Glomerular endothelial cell (primary cell): ENCODE results near the gene SNAPC2. TPM values are rescaled to one million over a fixed set of nuclear protein-coding genes. Genes with fewer than 3 reads are reported as not detected.
"Not testable (repeated sequence)": the region's sequence is repeated elsewhere in the genome, so short reads cannot be mapped to it uniquely, and the experiment has no call there.

ENCODE experiments used
- DNase-seq: peaks from one replicate; pipeline ENCODE4 v3.0.0-alpha.2; 2011; ENCODE audit warnings: low read depth, low spot score; ENCODE audit errors: extremely low read depth
- total RNA-seq: library from RNA; depleted of rRNA; stranded (reverse); fragments of >200 nt; gene quantifications from 2 replicates; pipeline ENCODE4 v1.2.3, GENCODE V29; 2015

The SNAPC2 gene
- total RNA-seq, 1 donor from 2014 or later = 37.7 TPM

DNA sequence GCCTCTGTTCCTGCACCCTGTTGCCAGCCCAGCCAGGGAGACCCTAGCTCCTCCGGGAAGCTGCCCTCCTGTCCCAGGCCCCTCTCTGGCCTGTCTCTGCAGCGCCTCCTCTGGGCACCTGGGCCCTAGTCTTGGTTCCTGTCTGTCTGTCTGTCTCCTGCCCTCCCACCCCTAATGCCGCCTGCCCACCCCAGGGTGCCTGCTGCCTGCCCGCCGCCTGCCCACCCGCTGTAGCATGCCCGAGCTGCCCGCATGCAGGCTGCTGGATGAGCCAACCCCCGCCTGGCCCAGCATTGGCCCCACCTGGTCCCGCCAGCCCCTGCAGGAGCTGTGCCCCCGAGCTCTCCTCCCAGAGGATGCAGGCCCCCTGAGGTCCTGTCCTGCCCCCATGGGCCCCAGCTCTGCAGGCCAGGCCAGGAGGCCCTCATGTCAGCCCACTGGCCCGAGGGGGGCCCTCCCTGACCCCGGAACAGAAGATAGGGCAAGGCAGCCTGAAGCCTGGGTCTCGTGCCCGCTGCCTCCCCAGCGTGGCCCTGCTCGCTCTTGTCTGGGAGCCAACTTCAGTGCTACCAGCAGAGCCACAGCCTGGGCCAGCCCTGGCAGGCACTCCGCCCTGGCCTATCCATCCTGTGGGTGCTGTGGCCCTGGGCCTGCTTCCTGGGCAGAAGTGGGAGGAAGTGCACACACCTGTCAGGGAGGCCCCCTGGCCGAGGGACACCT, 11.2 kb upstream of the SNAPC2 start:
- no peak for DNase-seq

DNA sequence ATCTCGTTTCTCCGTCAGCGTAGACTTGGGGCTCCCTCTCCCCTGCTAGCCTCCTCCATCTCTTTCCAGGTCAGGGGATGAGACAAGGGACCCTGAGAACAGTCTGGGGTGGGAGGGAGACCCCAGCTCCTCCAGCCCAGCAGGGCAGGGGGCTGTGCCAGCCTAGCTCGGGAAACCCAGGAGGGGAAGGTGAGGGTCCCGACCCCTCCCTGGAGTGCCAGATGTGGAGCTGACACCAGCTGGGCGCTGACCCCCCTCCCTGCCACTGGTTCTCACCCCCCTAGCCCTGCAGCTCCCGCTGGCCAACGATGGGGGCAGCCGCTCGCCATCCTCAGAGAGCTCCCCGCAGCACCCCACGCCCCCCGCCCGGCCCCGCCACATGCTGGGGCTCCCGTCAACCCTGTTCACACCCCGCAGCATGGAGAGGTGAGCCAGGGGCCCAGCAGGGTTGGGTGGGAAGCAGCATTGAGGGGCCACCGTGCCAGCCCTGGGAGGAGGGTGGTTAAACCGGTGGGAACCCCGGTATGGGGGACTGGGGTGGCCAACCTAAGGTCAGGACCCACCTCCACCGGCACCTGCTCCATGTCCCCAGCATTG, 10.6 kb upstream of the SNAPC2 start:
- DNase-seq = no peak

DNA sequence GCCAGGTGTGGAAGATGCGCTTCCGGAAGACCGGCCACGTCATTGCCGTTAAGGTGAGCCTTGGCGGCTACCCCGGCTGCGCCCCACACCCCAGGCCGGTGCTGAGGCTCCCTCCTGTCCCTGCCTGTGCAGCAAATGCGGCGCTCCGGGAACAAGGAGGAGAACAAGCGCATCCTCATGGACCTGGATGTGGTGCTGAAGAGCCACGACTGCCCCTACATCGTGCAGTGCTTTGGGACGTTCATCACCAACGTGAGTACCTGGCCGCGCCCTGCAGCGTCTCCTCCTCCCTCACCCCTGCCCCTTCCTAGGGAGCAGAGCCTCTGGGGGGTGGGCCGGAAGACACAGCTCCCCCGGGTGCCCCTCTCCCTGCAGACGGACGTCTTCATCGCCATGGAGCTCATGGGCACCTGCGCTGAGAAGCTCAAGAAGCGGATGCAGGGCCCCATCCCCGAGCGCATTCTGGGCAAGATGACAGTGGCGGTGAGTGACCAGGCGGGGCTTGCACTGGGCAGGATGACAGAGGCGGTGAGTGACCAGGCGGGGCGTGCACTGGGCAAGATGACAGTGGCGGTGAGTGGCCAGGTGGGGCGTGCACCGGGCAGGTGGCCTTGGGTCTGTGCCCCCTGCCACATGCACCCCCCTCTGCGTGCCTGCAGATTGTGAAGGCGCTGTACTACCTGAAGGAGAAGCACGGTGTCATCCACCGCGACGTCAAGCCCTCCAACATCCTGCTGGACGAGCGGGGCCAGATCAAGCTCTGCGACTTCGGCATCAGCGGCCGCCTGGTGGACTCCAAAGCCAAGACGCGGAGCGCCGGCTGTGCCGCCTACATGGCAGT, 9.6 kb upstream of the SNAPC2 start:
- no peak for DNase-seq

DNA sequence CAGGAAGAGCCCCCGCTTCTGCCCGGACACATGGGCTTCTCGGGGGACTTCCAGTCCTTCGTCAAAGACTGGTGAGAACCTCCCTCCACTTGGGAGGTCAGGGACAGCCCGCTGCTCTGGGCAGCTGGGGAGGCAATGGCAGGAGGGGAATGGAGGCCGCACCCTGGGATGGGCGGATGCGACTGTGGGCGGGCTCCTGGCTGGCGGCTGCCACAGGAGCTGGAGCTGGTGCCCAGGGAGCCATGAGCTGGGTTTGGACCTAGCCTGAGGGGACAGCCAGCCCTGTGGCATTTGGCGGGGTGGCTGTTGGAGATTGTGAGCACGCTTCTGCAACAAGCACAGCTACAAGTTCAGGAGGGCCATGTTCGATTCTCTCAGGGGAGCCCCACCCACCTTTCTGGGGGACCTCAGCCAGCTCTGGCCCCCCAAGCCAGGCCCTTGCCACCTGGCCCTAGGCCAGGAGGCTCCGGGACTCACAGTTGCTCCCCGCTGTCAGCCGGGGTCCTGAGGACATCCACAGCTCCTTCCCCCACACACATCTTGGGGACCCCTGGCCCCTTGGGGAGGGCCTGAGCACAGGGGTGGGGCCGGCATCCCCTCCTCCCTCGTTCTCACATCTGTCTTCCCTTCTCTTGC, 8.5 kb upstream of the SNAPC2 start:
- DNase-seq = no peak

DNA sequence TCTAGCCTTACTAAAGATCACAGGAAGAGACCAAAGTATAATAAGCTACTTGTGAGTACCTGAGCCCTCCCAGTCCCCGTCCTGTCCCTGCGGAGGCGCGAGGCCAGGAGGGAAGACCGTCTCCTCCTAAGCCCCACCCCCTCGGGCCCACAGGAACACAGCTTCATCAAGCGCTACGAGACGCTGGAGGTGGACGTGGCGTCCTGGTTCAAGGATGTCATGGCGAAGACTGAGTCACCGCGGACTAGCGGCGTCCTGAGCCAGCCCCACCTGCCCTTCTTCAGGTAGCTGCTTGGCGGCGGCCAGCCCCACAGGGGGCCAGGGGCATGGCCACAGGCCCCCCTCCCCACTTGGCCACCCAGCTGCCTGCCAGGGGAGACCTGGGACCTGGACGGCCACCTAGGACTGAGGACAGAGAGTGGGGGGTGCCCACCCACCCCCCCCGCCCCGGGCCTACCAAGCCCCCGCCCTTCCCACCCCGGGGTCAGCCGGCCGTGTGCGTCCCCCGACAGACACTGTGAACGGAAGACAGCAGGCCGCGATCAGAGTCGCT, 7.9 kb upstream of the SNAPC2 start:
- no peak for DNase-seq

DNA sequence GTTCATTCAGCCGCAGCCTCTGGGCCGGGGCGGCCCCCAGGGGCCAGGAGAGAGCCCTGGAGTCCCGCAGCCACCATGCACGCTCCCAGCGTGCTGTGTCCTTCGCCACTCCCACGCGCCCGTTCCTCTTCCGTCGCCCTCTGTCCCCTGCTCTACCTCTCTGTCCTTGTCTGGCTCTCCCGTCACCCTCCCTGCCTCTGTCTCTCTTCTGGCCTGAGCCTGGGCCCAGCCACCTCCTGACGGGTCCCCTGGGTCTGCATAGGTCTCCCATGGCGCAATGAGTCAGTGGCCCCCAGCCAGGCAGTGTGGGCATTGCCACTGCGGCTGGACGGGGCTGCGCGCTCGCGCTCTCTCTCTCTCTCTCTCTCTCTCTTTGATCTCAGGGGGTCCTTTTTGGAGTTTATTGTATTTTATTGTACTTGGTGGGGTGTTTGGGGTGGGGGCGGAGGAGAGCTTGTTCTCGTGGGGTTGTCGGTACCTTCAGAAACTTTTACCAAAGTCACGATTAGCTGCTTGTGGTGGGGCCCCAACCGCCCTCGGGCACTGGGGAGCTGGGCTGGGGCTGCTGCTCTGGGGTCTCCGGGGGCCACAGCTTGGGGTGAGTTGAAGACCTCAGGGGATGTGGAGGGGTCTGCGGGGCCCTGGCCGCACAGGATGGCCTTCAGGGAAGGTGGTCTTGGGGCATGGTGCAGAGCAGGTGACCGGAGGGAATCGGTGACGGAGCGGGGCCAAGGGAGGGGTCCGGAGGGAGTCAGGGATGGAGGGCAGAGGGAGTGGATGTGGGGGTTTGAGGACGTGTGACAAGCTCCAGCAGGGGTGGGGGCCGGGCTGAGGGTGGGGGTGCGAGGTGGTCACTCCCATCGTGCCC, 7.2 kb upstream of the SNAPC2 start:
- no peak for DNase-seq

DNA sequence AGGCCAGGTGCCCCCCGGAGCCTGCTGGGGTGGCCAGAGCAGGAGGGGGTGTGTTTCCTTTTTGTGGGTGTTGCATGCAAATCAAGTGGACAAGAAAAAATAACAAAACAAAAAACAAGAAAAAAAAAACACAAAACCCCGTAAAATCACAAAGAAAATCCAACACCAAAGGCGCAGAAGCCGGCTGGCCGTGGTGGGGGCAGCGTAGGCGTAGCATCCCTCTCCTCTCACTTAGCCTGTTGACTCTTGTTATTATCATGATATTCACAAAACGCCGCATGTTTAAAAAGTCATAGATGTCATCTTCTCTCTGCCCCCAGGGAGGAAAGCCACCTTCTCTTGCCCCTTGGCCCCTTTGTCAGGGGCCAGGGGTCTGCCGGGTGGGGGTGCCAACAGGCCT, 6.5 kb upstream of the SNAPC2 start:
- DNase-seq = no peak

DNA sequence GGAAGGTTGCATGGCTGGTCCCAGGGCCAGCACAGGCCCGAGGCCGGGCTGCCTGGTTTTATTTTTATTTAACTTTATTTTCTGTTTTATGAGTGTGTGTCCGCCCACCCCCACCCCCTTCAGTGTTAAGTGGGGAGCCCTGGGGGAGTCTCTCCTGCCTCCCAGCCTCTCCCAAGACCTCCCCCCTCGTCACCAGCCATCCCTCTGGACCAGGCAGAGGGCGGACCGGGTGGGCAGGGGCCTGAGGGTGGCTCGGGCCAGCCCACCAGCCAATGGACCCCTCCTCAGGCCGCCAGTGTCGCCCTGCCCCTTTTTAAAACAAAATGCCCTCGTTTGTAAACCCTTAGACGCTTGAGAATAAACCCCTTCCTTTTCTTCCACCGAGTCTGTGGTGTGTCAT, 6.0 kb upstream of the SNAPC2 start:
- no peak for DNase-seq

DNA sequence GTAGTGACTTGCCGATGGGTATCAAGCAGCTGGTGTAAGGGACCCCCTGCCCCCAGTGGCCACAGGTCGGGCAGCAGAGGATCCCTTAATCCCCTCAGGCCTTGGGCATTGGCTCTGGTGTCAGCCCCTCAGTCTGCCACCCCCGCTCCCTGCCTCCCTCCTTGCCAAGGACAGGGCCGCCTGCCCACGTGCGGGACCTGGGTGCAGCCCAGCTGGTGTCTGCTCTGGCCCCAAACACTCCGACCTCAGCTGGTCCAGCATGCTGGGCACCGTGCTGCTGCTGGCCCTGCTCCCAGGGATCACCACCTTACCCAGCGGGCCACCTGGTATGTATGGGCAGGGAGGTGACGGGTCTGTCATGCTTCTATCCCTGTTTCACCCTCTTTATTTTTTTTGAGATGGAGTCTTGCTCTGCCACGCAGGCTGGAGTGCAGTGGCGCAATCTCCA, 5.5 kb upstream of the SNAPC2 start, which contains the start of gene TGFBR3L:
Gene TGFBR3L, plus strand, starts transcription at position 233 of the 448 bp plus-strand sequence.
- no peak for DNase-seq

DNA sequence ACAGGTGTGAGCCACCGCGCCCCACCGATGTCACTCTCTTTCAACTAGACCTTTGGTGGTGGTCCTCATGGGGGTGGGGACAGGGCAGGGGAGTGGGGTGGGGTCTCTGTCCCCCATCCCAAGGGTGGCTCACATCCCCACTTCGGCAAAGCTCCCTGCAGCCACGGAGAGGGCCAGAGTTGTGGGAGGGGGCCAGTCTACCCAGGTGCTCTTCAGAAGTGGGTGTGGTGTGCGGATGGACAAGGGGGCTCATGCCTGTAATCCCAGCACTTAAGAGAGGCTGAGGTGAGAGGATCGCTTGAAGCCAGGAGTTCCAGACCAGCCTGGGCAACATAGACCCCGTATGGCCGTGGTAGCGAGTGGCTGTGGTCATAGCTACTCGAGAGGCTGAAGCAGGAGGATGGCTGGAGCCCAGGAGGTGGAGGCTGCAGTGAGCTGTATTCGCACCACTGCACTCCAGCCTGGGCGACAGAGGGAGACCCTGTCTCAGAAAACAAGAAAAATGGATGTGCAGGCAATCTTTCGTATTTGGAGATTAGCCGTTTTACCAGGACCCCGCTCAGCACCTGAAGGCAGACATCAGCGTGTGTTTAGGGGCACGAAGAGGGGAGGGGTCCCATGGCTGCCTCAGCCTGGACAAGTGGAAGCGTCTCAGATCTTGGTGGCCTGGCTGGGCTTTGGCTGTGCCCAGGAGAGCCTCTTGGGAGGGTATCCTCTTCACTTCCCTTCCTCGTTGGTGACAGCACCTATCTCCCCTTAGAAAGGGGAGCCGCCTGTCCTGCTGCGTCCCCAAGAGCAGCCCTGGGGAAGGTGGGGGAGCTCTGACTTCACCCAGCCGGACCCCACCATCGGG, 4.7 kb upstream of the SNAPC2 start:
- DNase-seq = no peak

DNA sequence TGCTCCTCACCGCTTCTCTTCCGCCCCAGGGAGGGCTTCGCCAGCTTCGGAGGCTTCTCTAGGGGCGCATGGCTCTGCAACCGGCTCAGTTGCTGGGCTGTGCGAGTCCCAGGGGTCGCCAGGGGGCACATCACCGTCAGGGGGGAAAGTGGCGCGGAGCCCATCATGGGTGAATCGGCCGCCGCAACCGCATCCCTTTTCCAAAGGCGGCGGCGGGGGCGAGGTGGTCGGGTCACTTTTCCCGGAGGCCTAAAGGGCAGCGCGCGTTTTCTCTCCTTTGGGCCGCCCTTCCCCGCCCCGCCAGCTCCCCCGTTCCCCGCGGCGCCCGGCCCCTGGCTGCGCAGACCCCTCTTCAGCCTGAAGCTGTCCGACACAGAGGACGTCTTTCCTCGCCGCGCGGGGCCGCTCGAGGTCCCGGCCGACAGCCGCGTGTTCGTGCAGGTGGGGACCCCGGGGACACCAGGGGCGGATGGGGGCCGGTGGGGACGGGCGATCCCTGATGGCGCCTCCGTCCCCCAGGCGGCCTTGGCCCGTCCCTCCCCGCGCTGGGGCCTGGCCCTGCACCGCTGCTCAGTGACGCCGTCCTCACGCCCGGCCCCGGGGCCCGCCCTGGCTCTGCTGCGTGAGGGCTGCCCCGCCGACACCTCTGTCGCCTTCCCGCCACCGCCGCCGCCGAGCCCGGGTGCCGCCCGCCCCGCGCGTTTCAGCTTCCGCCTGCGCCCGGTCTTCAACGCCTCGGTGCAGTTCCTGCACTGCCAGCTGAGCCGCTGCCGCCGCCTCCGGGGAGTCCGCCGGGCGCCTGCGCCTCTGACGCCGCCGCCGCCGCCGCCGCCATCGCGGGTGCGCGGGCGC, 3.8 kb upstream of the SNAPC2 start:
- no peak for DNase-seq

DNA sequence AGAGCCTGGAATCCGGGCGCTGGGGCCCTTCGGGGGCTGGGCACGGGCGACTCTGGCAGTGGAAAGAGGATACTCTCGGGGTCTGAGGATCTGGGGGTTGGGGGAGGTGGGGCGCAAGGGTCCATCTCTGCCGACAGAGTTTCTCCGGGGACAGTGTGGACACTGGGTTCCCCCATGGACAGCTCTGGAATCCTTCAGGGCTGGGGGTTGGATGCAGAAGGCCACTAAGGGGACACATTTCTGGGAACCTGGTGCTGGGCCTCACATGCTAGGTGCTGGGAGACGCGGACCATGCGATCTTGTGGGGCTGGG, 3.2 kb upstream of the SNAPC2 start:
- DNase-seq = no peak

DNA sequence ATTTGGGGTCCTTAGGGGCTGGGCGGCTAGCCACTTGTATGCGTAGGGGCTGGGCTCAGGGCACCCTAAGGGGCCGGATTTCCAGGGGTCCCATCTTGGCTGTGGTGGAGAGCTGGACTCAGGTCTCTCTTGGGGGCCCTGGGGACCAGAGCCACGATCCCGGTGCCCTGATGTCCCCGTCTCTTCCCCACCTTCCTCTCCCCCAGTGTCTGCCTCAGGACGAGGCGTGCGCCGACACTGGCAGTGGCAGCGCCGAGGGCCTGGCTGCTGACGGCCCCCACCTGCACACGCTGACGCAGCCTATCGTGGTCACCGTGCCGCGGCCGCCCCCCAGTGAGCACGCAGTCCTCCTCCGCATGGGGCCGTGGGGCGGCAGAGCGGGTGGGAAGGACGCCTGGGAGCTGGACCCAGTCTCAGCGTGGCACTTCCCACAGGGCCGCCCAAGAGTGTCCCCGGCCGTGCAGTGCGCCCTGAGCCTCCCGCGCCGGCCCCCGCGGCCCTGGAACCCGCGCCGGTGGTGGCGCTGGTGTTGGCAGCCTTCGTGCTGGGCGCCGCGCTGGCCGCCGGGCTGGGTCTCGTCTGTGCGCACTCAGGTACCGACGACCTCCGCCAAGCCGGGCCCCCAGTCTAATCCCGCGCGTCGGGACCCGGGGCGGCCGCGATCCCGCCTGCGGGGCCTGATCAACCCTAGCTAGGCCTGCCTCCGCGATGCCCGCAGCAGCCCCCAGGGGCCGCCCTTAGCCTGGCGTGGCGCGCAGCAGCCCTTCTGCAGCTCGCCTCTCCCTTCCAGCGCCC, 2.7 kb upstream of the SNAPC2 start:
- DNase-seq = no peak

DNA sequence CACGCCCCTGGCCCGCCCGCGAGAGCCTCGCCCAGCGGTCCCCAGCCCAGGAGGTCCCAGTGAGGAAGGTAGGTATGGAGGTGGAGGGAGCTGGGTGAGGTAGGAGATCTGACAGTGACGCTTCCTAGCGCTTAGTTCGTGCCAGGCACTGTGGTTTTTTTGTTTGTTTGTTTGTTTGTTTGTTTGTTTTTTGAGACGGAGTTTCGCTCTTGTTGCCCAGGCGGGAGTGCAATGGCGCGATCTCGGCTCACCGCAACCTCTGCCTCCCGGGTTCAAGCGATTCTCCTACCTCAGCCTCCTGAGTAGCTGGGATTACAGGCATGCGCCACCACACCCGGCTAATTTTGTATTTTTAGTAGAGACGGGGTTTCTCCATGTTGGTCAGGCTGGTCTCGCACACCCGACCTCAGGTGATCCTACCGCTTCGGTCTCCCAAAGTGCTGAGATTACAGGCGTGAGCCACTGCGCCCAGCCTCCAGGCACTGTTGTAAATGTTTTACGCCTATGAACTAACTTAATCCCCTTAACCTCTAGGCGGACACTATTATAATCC, 2.0 kb upstream of the SNAPC2 start:
- DNase-seq = not testable (repeated sequence)

DNA sequence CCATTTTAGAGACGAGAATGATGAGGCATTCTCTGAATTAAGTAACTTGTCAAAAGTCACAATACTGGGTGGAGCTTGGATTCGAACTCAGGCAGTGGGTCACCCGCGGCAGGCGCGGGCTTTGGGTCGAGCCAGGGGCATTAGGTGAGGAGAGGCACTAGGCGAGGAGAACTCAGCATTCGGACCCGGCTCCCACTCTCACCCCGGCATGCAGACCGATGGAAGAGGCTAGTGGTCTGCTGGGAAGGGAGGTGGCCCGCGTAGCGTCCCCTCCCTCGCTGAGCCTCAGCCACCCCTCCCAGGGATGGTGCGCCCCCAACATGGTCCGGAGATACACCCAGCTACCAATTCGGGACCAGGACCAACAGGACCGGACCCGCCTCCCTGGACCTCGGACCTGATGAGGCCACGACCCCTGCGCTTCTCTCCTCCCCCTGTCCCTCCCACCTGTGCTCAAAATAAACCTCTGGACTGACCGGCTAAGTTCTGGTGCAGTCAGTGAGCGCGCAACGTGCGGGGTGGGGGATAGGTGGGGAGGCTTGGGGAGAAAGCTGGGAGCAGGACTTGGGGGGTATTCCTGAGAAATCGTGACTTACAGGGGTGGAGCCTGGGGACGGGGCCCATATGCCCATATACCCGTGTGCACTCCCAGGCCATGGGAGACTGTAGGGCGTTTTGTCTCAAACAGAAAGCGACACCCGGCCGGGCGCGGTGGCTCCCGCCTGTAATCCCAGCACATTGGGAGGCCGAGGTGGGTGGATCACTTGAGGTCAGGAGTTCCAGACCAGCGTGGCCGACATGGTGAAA, 1.3 kb upstream of the SNAPC2 start:
- DNase-seq = no peak

DNA sequence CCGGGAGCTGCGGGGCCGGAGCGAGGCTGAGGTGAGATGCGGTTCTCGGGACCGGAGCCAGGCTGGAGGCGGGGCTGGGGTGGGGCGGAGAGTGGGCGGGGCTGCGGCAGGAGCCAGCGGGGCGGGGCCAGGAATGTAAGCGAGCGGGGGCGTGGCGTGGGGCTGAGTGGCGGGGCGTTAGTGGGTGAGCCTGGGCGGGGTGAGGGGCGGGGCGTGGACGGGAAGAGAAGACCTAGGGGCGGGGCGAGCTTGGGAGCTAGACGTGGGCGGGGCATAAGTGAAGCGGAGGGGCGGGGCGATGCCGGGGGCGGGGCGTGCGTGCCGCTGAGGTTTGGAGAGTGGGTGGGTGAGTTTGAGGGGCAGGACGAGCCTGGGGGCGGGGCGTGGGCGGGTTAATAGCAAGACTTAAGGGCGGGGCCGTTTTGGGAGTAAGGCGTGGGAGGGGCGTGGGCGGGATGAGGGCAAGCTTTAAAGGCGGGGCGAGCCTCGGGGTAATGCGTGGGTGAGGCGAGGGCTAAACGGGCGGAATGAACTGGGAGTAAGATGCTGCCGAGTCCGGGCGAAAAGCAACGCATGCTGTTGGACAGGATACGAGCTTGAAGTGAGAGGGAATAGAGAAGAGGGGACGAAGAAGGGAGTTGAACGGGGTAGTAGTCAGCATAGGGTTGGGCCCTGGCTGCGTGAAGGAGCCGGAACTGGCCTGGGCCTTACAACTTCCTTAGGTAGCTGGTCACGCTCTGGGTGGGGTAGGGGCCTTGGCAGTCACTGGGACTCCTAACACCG, 572 bp downstream of the SNAPC2 start:
- DNase-seq = no peak
